Stomach smooth muscle (tissue), 2 donors: ENCODE results near the gene WDR91.

Experiments
- H3K27ac ChIP-seq: one replicate; pipeline ENCODE4 v1.7.0; 2013; ENCODE audit warnings: mild to moderate bottlenecking, low read length, inconsistent platforms
- H3K27me3 ChIP-seq, 2 donors: one replicate each; pipeline ENCODE4 v1.7.0; 2013; ENCODE audit warnings: low read length in 2 of 2; ENCODE audit not compliant: insufficient read depth in 2 of 2, control insufficient read depth in 1 of 2
- H3K36me3 ChIP-seq, 2 donors: one replicate each; pipeline ENCODE4 v1.7.0; 2013; ENCODE audit warnings: low read length in 2 of 2; ENCODE audit not compliant: control insufficient read depth in 2 of 2, insufficient read depth in 2 of 2
- H3K4me1 ChIP-seq: one replicate; pipeline ENCODE4 v1.7.0; 2013; ENCODE audit warnings: low read length; ENCODE audit not compliant: control insufficient read depth, insufficient read depth
- H3K4me3 ChIP-seq, 2 donors: one replicate each; pipeline ENCODE4 v1.7.0; 2013; ENCODE audit warnings: low read length in 2 of 2
- H3K9ac ChIP-seq, 2 donors: one replicate each; pipeline ENCODE4 v1.7.0; 2013; ENCODE audit warnings: low read length in 2 of 2, mild to moderate bottlenecking in 1 of 2
- H3K9me3 ChIP-seq, 2 donors: one replicate each; pipeline ENCODE4 v1.7.0; 2013; ENCODE audit warnings: low read length in 2 of 2; ENCODE audit not compliant: control insufficient read depth in 2 of 2
- donor health status: healthy.
- donor health status: Pancreatic carcinoma.

Gene WDR91

GRCh38 chr7:135147899-135148721 is 63.2 kb downstream of the WDR91 start, which contains the start of gene TMEM140:
Gene TMEM140 (plus strand): TSS chr7:135148072. CDS start chr7:135164442, 16,370 bp downstream.
- H3K9ac ChIP-seq, result peak within 1 kb of the TSS; percentile 80 to 88
- no peaks in the 10 kb centered on the region for H3K9me3 ChIP-seq
- H3K4me3 ChIP-seq, result peak within 1 kb of the TSS; percentile 83 to 87
- H3K27ac ChIP-seq, result peak within 1 kb of the TSS; percentile 95
- peaks cover 4% of the 10 kb centered on the region for H3K4me1 ChIP-seq
- no peaks in the 10 kb centered on the region for H3K27me3 ChIP-seq
- peaks cover 0 to 5% of the 10 kb centered on the region in 2 donors for H3K36me3 ChIP-seq

- H3K4me1 ChIP-seq, result peaks cover 4% of the 10 kb centered on the region
- H3K27ac ChIP-seq, result peak overlapping the region; percentile 95
- peak overlapping the region; percentile 83 to 87 for H3K4me3 ChIP-seq
- H3K9me3 ChIP-seq, result no peaks in the 10 kb centered on the region
- no peaks in the 10 kb centered on the region for H3K27me3 ChIP-seq
- peak overlapping the region; percentile 80 to 88 for H3K9ac ChIP-seq
- H3K36me3 ChIP-seq, result peaks cover 0 to 5% of the 10 kb centered on the region in 2 donors
Measured at GRCh38 chr7:135147341-135147898, 63.9 kb downstream of the WDR91 start.

- no peaks in the 10 kb centered on the region for H3K9me3 ChIP-seq
- no peak overlapping the region for H3K9ac ChIP-seq
- no peak overlapping the region for H3K4me3 ChIP-seq
- H3K27me3 ChIP-seq, result no peaks in the 10 kb centered on the region
- no peak overlapping the region for H3K27ac ChIP-seq
- H3K4me1 ChIP-seq, result peaks cover 4% of the 10 kb centered on the region
- no peaks in the 10 kb centered on the region for H3K36me3 ChIP-seq
Measured at GRCh38 chr7:135143885-135144668, 67.2 kb downstream of the WDR91 start.
